ENCODE measurements around the gene MYBPHL. TPM values are rescaled to one million over a fixed set of nuclear protein-coding genes. Genes with fewer than 3 reads are reported as not detected.

The MYBPHL gene
- total RNA-seq, 1 donor from 2014 or later: 0.29 TPM

- Mint-ChIP-seq H3K4me3 (ENCODE audit: low read depth) (peak overlapping the region; percentile 72), H3K4me1 (ENCODE audit: low read depth) (peaks cover 23% of the 10 kb centered on the region), H3K27me3 (peaks cover 9% of the 10 kb centered on the region), H3K9me3 (ENCODE audit: low read depth) (no peaks in the 10 kb centered on the region), H3K27ac (no peak overlapping the region), H3K36me3 (ENCODE audit: insufficient read depth) (peaks cover 13% of the 10 kb centered on the region)
- DNase-seq (ENCODE audit: low spot score, unreplicated experiment): no peak
- no peak for TF ChIP-seq CTCF (IDR thresholded peaks at IDR 0.05; ENCODE audit: unreplicated experiment)
Observed at GRCh38 chr1:109250454-109251276, 56.1 kb downstream of the MYBPHL start.

GRCh38 chr1:109249654-109250401 is 57.0 kb downstream of the MYBPHL start:
- no peak overlapping the region for H3K27ac Mint-ChIP-seq
- peak overlapping the region; percentile 72 for H3K4me3 Mint-ChIP-seq (ENCODE audit: low read depth)
- H3K36me3 Mint-ChIP-seq (ENCODE audit: insufficient read depth): peaks cover 13% of the 10 kb centered on the region
- peaks cover 15% of the 10 kb centered on the region for H3K4me1 Mint-ChIP-seq (ENCODE audit: low read depth)
- DNase-seq (ENCODE audit: low spot score, unreplicated experiment): no peak
- TF ChIP-seq CTCF (IDR thresholded peaks at IDR 0.05; ENCODE audit: unreplicated experiment): no peak
- no peaks in the 10 kb centered on the region for H3K9me3 Mint-ChIP-seq (ENCODE audit: low read depth)
- H3K27me3 Mint-ChIP-seq: peaks cover 9% of the 10 kb centered on the region

GRCh38 chr1:109248797-109249629 is 57.8 kb downstream of the MYBPHL start, which contains the start of gene CELSR2:
Gene CELSR2 (plus strand): TSS chr1:109249539. CDS start chr1:109250080, 541 bp downstream.
- peaks cover 13% of the 10 kb centered on the region for H3K36me3 Mint-ChIP-seq (ENCODE audit: insufficient read depth)
- H3K27me3 Mint-ChIP-seq: peaks cover 15% of the 10 kb centered on the region
- H3K9me3 Mint-ChIP-seq (ENCODE audit: low read depth): no peaks in the 10 kb centered on the region
- no peak for TF ChIP-seq CTCF (IDR thresholded peaks at IDR 0.05; ENCODE audit: unreplicated experiment)
- H3K4me3 Mint-ChIP-seq (ENCODE audit: low read depth): peak within 1 kb of the TSS; percentile 72
- peaks cover 11% of the 10 kb centered on the region for H3K4me1 Mint-ChIP-seq (ENCODE audit: low read depth)
- peak within 1 kb of the TSS; percentile 84 for H3K27ac Mint-ChIP-seq
- peak; percentile 43 for DNase-seq (ENCODE audit: low spot score, unreplicated experiment)

GRCh38 chr1:109248444-109248796 is 58.4 kb downstream of the MYBPHL start:
- DNase-seq (ENCODE audit: low spot score, unreplicated experiment): no peak
- Mint-ChIP-seq H3K4me3 (ENCODE audit: low read depth) (no peak overlapping the region), H3K27me3 (peaks cover 15% of the 10 kb centered on the region), H3K9me3 (ENCODE audit: low read depth) (no peaks in the 10 kb centered on the region), H3K27ac (no peak overlapping the region), H3K4me1 (ENCODE audit: low read depth) (peaks cover 6% of the 10 kb centered on the region), H3K36me3 (ENCODE audit: insufficient read depth) (peaks cover 13% of the 10 kb centered on the region)
- TF ChIP-seq CTCF (IDR thresholded peaks at IDR 0.05; ENCODE audit: unreplicated experiment): no peak
